ENCODE measurements around the gene BHLHE23. TPM values are rescaled to one million over a fixed set of nuclear protein-coding genes. Genes with fewer than 3 reads are reported as not detected.

Gene BHLHE23
- not detected for total RNA-seq

GRCh38 chr20:63006540-63007359 lies at the start of gene BHLHE23:
Gene BHLHE23, minus strand, starts transcription at chr20:63006964. Its CDS starts 190 bp downstream, at chr20:63006774.
- Mint-ChIP-seq H3K36me3 (ENCODE audit: low read depth) (no peaks in the 10 kb centered on the region), H3K4me3 (no peak within 1 kb of the TSS), H3K27me3 (peaks cover 65% of the 10 kb centered on the region), H3K9me3 (no peaks in the 10 kb centered on the region), H3K27ac (no peak within 1 kb of the TSS), H3K4me1 (peaks cover 23% of the 10 kb centered on the region)
- ChIA-PET CTCF (interaction anchor here (1.0 kb wide), 1 partner anchor 34 kb away, joined by 3 read pairs; no protein-coding TSS in a partner anchor), POLR2A (no interaction called here)
- no peak for DNase-seq

GRCh38 chr20:63055575-63056235 lies 48.9 kb upstream of the BHLHE23 start:
- CTCF ChIA-PET = no interaction called here
- no peak for DNase-seq
- H3K36me3 Mint-ChIP-seq (ENCODE audit: low read depth) = no peaks in the 10 kb centered on the region
- no peaks in the 10 kb centered on the region for H3K27me3 Mint-ChIP-seq
- H3K27ac Mint-ChIP-seq = no peak overlapping the region
- POLR2A ChIA-PET = no interaction called here
- H3K9me3 Mint-ChIP-seq = no peaks in the 10 kb centered on the region
- no peaks in the 10 kb centered on the region for H3K4me1 Mint-ChIP-seq
- H3K4me3 Mint-ChIP-seq = no peak overlapping the region

DNA sequence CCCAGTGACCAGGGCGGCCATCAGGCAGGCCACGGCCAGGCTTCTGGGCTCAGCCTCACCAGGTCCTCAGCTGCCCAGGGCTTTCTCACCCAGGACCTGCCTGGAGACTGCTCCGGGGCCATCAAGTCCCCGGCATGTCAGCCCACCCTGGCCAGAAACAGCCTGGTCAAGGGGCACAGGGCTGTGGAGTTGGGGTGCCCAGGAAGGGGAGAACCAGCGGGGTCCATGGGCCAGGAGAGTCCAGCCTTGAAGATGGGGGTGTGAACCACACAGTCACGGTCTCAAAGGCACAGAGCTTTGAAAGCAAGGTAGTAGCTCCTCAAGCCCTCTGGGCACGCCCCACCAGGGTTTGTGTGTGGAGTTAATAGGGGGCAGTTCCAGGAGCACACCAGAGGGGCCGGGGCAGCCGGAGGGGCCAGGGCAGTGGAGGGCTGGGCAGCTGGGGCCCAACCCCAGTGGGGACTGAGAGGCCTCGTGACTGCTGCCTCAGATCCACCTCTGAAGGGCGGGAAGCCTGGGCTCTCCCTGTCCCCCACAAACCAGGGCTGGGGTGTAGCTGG lies 48.0 kb upstream of the BHLHE23 start:
- no peak for DNase-seq
- H3K4me3 Mint-ChIP-seq = no peak overlapping the region
- H3K27ac Mint-ChIP-seq = no peak overlapping the region
- ChIA-PET POLR2A (no interaction called here), CTCF (no interaction called here)
- H3K27me3 Mint-ChIP-seq = no peaks in the 10 kb centered on the region
- H3K36me3 Mint-ChIP-seq (ENCODE audit: low read depth) = no peaks in the 10 kb centered on the region
- no peaks in the 10 kb centered on the region for H3K4me1 Mint-ChIP-seq
- no peaks in the 10 kb centered on the region for H3K9me3 Mint-ChIP-seq

DNA sequence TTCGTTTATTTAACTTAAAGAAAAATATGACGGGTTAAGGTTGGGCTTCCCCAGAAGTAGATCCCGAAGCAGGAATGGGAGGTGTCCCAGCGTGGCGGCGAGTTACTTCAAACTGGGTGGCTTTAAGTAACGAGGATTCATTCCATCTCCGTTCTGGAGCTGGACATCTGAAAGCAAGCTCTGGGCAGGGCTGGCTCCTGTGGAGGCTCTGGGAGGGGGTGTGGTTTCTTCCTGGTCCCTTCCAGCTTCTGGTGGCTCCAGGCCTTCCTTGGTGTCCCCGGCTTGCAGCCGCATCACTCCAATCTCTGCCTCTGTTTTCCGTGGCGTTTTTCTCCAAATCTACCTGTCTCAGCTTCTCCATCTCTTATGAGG lies 47.3 kb upstream of the BHLHE23 start:
- no peaks in the 10 kb centered on the region for H3K9me3 Mint-ChIP-seq
- H3K4me1 Mint-ChIP-seq = no peaks in the 10 kb centered on the region
- POLR2A ChIA-PET = no interaction called here
- no peak overlapping the region for H3K4me3 Mint-ChIP-seq
- H3K27ac Mint-ChIP-seq = no peak overlapping the region
- H3K36me3 Mint-ChIP-seq (ENCODE audit: low read depth) = no peaks in the 10 kb centered on the region
- DNase-seq = no peak
- no peaks in the 10 kb centered on the region for H3K27me3 Mint-ChIP-seq
- CTCF ChIA-PET = no interaction called here

- CTCF ChIA-PET = no interaction called here
- POLR2A ChIA-PET = no interaction called here
- H3K4me1 Mint-ChIP-seq = no peaks in the 10 kb centered on the region
- H3K9me3 Mint-ChIP-seq = no peaks in the 10 kb centered on the region
- no peak overlapping the region for H3K4me3 Mint-ChIP-seq
- no peaks in the 10 kb centered on the region for H3K27me3 Mint-ChIP-seq
- no peak for DNase-seq
- H3K36me3 Mint-ChIP-seq (ENCODE audit: low read depth) = no peaks in the 10 kb centered on the region
- H3K27ac Mint-ChIP-seq = no peak overlapping the region
Observed at GRCh38 chr20:63053432-63054102, 46.8 kb upstream of the BHLHE23 start.

DNA sequence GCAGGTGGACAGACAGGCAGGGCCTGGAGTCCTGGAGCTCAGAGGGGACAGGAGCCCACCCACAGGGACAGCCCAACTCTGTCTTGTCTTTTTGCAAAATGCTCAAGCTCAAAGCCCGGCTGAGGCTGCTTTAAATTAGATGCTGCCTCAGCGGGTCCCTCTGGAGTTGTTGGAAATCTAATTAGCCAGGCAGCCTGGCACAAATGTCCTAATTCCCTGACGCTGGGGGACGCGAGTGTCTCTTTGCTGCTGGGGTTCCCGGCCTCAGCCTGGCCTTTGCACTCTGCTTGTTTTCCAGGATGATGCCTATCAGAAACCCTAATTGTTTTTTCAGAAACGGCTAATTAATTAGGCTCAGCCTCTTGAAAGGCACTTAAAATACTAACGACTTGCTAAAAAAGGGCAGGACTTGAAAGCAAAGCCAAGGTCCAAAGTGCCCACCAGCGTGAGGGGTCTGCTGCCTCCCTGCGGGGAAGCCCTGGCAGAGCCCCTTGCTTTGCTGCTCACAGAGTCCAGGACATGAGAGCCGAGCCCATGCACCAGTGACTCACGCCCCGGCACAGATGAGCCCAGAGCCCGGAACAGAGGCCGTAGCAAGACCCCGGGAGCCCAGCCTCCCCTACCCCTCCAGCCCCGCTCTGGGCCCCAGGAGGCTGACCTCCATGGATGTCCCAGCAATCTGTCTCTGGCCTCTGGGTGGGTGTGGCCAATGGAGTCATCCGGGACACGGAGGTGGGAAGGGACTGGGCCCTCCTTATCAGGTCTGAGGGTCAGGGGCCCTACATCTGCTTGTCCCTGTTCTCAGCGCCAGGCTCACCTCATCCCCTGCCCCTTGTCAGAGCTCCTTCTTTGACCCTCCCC lies 46.0 kb upstream of the BHLHE23 start:
- DNase-seq = no peak
- Mint-ChIP-seq H3K27me3 (no peaks in the 10 kb centered on the region), H3K27ac (no peak overlapping the region), H3K36me3 (ENCODE audit: low read depth) (no peaks in the 10 kb centered on the region), H3K4me1 (no peaks in the 10 kb centered on the region), H3K9me3 (no peaks in the 10 kb centered on the region), H3K4me3 (no peak overlapping the region)
- ChIA-PET POLR2A (no interaction called here), CTCF (no interaction called here)

- Mint-ChIP-seq H3K27me3 (no peaks in the 10 kb centered on the region), H3K4me3 (no peak overlapping the region), H3K27ac (no peak overlapping the region), H3K36me3 (ENCODE audit: low read depth) (no peaks in the 10 kb centered on the region), H3K9me3 (no peaks in the 10 kb centered on the region), H3K4me1 (no peaks in the 10 kb centered on the region)
- ChIA-PET CTCF (no interaction called here), POLR2A (no interaction called here)
- no peak for DNase-seq
Observed at GRCh38 chr20:63051911-63052310, 45.1 kb upstream of the BHLHE23 start.

DNA sequence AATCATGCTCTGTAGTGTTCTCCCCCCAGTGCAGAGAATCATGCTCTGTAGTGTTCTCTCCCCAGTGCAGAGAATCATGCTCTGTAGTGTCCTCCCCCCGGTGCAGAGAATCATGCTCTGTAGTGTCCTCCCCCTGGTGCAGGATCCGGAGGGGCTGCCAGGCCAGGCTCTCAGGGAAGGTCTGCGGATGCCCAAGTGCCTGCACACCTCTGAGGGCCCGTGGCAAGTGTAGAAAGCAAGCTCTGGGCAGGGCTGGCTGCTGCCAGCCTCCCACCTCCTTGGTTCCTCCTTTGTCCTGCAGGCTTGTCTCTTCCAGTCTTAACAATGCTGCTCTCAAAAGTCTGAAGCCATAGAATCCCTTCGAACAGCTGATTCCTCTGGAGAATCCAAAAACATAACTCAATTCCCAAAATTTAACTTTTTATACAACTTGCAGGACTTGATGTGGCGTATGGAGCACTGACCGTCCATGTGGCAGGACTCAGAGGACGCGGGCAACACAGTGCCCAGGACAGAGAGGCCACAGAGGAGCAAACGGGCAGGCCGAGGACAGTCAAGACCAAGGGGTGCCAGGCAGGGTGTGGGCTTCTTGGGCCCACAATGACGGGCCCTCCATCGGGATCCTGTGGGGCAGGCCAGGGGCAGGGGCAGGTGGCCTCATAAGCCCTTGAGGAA lies 44.6 kb upstream of the BHLHE23 start:
- no peaks in the 10 kb centered on the region for H3K9me3 Mint-ChIP-seq
- DNase-seq = no peak
- no peaks in the 10 kb centered on the region for H3K4me1 Mint-ChIP-seq
- CTCF ChIA-PET = no interaction called here
- H3K27ac Mint-ChIP-seq = no peak overlapping the region
- no peaks in the 10 kb centered on the region for H3K36me3 Mint-ChIP-seq (ENCODE audit: low read depth)
- H3K4me3 Mint-ChIP-seq = no peak overlapping the region
- POLR2A ChIA-PET = no interaction called here
- no peaks in the 10 kb centered on the region for H3K27me3 Mint-ChIP-seq

- no peak for DNase-seq
Observed at GRCh38 chr20:63050406-63050805, 43.6 kb upstream of the BHLHE23 start.

GRCh38 chr20:63049561-63050221 lies 42.9 kb upstream of the BHLHE23 start:
- H3K4me3 Mint-ChIP-seq = no peak overlapping the region
- H3K36me3 Mint-ChIP-seq (ENCODE audit: low read depth) = no peaks in the 10 kb centered on the region
- ChIA-PET CTCF (no interaction called here), POLR2A (no interaction called here)
- no peaks in the 10 kb centered on the region for H3K27me3 Mint-ChIP-seq
- H3K9me3 Mint-ChIP-seq = no peaks in the 10 kb centered on the region
- no peaks in the 10 kb centered on the region for H3K4me1 Mint-ChIP-seq
- no peak overlapping the region for H3K27ac Mint-ChIP-seq
- no peak for DNase-seq

More at GRCh38 chr20:63050406-63050805, 43.6 kb upstream of the BHLHE23 start:
- no peaks in the 10 kb centered on the region for H3K36me3 Mint-ChIP-seq (ENCODE audit: low read depth)
- H3K27me3 Mint-ChIP-seq = no peaks in the 10 kb centered on the region
- H3K9me3 Mint-ChIP-seq = no peaks in the 10 kb centered on the region
- CTCF ChIA-PET = no interaction called here
- H3K4me1 Mint-ChIP-seq = no peaks in the 10 kb centered on the region
- H3K4me3 Mint-ChIP-seq = no peak overlapping the region
- H3K27ac Mint-ChIP-seq = no peak overlapping the region
- POLR2A ChIA-PET = no interaction called here

GRCh38 chr20:63049191-63049518 lies 42.4 kb upstream of the BHLHE23 start:
- Mint-ChIP-seq H3K4me3 (no peak overlapping the region), H3K27ac (no peak overlapping the region), H3K36me3 (ENCODE audit: low read depth) (no peaks in the 10 kb centered on the region), H3K9me3 (no peaks in the 10 kb centered on the region), H3K27me3 (no peaks in the 10 kb centered on the region), H3K4me1 (no peaks in the 10 kb centered on the region)
- DNase-seq = no peak
- ChIA-PET CTCF (no interaction called here), POLR2A (no interaction called here)

DNA sequence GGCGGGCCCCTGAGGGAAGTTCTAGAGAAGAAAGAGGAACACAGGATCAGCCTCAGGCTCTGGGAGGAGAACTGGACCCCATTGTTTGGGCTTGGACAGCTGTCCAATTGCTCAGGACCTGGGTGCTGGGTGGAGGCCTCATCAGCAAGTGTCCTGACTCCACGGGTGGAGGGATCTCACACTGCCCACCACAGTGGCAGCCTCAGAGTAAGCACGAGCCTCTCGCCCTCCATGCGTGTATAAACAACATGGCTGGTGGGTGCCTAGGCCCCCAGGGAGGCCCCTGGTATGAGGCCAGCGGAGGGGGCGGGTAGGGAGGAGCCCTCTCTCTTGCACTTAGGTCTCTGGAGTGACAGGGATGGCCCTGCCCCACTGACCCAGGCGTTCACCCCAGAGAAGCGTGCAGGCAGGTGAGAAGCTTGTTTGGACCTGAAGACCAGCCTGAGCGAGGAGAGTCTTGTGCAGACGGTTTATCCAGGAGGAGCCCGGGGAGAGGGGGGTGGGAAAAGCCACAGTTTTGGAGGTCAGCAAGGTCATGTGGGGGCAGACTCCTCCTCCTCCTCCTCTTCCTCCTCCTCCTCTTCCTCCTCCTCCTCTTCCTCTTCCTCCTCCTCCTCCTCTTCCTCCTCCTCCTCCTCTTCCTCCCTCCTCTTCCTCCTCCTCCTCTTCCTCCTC lies 41.9 kb upstream of the BHLHE23 start:
- Mint-ChIP-seq H3K27me3 (no peaks in the 10 kb centered on the region), H3K4me3 (no peak overlapping the region), H3K27ac (no peak overlapping the region), H3K9me3 (no peaks in the 10 kb centered on the region), H3K4me1 (no peaks in the 10 kb centered on the region), H3K36me3 (ENCODE audit: low read depth) (no peaks in the 10 kb centered on the region)
- POLR2A ChIA-PET = no interaction called here
- CTCF ChIA-PET = no interaction called here
- no peak for DNase-seq
